Measurements from ENCODE around the gene SMC3.

GRCh38 chr10:110612629-110613028, 45.1 kb downstream of the SMC3 start:
- TF ChIP-seq POLR2A (IDR thresholded peaks at IDR 0.05; ENCODE audit: low read length) (no peak), GATA1 (IDR thresholded peaks at IDR 0.05; ENCODE audit: low read depth, low read length) (no peak)

All from erythroblast (primary cell).